HG02973 (cell line): ENCODE results near the gene SPATA16.
A peak's percentile ranks its signal among the peaks of the same experiment; 100 is the strongest.
"Not testable (repeated sequence)": the region's sequence is repeated elsewhere in the genome, so short reads cannot be mapped to it uniquely, and the experiment has no call there.

Experiments used
- ATAC-seq: cut with Tn5 transposase; IDR thresholded peaks from one replicate; pipeline ENCODE4 v1.9.1; 2021; ENCODE audit warnings: moderate library complexity; ENCODE audit not compliant: unreplicated experiment

Gene SPATA16

DNA sequence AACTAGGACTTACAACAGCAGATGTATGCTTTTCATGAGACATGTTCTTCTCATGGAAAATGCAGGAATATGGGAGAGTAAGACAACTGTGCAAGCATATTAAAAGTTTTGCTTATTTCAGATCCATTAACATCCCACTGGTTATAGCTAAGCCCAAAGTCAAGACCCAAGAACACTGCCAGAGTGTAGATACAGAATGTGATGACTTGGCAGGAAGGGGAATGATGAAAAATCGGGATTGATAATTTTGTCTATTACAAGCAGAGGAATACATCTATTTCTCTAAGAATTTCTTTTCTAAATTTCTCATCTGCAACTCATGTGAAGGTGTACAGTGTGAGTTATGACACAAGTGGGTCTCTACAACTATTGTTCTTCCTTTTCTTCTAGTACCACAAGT, 76.4 kb downstream of the SPATA16 start:
- no peak for ATAC-seq

DNA sequence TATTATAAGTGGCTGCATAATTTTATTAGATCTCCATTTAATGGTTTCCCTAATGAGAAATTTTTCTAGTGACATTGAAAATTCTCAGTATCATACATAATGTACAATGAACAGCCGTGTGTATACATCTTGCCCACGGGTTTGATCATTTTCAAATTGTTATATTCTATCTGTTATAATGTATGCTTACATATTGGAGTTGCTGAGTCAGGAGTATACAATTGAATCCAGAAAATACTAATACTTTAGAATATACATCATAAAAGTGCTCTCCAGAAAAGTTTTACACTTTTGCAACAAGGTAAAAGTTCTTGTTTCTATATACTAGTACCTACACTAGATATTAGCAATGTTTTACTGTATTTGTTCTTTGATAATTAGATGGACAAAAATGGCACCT, 82.8 kb downstream of the SPATA16 start:
- ATAC-seq = no peak

DNA sequence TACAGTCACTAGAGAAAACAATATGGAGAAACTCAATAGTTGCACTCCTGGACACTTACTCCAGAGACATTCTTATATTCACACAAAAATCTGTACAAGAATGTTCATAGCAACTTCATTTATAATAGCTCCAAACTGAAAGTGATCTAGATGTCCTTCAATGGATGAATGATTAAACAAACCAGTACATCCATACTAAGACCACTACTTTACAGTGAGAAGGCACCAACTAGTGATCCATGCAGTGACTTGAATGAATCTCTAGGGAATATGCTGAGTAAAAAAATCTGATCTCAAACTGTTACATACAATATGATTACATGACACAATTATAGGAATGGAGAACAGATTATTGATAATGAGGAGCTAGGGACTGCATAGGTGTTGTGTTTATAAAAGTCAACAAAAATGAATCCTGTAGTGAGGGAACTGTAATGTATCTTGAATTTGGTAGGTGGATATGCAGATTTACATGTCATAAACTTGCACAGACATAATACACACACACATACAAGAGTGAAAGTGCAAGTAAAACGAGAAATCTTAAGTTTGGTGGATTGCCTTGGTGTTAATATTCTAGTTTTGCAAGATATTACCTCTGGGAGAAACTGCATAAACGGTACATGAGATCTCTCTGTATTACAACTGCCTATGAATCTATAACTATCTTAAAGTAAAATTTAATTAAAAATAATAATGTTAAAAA, 85.7 kb downstream of the SPATA16 start:
- peak; percentile 60 for ATAC-seq

DNA sequence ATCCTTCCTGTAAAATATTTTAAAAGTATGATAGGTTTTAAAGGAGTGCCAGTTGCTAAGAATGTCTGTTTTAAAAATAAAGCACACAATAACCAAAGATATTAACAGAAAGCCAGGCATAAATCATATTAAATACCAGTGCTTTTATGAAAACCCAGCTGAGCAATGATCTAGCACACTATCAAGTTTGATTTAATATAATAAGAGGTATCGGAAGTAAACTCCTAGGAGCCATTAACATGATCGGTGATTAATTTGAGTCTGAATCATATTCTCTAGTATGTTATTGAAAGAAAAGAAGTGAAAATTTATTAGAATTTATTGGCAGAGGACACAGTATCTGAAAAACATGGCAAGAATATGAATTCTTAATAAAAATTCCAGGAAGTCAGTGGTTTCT, 91.7 kb downstream of the SPATA16 start:
- no peak for ATAC-seq

DNA sequence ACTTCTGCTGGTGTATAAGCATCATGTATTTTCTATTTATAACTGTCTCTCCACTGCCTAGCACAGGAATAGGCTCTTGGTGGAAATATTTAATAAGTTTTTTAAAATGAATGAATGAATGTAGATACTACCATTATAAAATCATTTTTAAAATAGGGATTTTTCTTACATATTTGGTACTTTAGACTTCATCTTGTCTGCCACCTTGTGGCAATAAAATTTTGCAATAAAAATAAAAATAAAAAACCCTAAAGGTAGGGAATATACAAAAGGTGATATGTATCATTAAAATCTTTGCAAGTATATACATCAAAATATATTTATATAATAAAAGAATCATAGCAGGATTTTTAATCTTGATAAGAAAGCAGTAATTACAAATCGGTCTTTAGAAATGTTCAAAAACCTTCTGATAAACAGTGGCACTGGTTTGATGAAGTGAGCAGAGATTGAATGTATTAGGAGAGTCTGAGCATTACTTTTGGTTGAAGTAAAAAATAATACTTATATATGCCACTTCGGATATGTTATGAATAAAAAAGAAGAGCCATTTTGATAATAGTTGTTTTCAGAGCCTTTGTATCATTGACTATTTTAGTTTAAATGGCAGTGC, 95.2 kb downstream of the SPATA16 start:
- no peak for ATAC-seq

DNA sequence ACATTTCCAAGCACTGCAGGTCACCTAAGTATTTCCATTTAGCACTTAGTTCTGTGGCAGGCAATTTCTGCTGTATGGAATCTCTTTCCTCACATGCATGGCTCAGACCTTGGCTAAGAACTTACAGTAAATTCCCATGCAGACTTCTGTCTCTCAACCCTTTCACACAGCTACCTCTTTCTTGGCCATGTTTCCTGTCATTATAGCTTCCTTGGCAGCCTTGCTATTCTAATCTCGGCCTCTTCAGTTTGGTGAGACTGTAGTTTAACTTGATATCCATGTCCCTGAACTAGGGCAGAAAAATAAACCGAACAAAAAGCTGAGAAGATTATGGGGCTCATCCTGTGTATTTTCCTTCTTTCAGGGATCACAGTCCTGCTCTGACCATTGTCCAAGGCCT, 96.0 kb downstream of the SPATA16 start:
- no peak for ATAC-seq

DNA sequence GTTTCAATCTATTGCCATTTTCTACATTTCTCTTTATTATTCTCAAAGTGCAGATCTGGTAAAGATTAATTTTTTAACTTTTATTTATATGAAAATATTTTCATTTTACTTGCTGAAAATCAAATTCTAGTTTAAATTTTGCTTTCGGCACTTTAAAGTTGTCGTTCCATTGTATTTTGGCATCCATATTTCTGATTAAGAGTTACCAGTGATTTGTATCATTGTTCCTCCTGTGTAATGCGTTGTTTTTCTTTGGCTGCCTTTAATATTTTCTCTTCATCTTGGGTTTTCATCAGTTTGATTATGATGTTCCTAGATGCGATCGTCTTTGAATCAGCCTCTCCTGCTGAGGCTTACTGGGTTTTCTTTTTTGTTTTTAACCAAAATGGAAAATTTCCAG, 97.3 kb downstream of the SPATA16 start:
- no peak for ATAC-seq

DNA sequence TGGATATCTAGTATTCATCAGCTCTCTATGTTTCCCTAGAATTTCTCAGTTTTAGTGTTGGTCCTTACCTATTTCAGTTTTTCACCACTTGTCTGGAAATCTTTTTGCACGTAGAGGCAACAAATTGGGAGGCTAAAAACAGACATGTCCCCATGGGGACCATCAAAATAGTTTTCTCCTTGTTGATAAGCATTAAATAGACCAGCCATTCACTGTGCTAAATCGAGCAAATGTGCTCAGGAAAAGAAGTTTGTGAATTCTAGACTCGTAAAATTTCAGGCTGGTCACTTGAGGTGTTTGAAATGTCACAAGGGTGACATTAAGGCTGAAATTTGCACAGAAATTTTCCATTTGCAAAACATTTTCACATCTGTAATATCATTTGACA, 102.6 kb downstream of the SPATA16 start:
- no peak for ATAC-seq

DNA sequence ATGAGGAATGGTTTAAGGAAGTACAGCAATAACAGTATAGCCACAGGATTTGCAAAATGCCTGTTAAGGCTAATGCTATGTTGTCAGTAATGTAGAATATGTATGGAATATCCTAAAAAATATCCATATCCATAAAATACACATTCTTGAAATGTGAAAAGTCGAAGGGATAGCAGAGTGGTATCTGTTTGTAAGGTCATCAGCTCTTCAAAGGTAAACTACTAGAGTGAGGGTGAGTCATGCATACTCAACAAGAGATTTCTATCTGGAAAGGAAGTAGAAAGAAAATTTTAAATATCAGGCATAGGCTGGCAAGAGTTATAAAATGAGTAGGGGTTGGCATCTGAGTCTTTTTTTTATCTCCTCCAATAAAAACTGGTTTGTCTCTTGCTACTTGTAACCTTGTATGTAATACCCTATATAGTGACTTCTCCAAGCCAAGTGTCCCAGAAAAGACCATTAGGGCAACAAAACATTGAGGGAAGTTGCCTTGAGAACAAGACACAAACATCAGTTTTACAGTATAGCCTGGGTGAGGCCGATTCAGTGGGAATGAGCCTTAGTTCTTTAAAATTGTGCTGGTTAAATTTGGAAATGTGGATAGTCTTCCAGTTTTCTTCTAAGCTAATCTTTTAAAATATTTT, 103.1 kb downstream of the SPATA16 start:
- ATAC-seq = no peak

DNA sequence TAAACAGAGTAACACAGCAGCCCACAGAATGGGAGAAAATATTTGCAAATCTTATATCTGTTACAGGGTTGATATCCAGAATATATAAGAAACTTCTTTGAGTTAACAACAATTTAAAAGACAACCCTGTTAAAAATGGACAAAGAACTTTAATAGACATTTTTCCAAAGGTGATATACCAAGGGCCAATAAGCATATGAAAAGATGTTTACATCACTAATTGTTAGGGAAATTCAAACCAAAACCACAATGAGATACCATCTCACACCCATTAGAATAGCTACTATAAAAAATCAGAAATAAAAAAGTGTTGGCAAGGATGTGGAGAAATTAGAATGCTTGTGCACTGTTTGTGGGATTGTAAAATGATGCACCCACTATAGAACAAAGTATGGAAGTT, 110.8 kb downstream of the SPATA16 start:
- ATAC-seq = no peak

DNA sequence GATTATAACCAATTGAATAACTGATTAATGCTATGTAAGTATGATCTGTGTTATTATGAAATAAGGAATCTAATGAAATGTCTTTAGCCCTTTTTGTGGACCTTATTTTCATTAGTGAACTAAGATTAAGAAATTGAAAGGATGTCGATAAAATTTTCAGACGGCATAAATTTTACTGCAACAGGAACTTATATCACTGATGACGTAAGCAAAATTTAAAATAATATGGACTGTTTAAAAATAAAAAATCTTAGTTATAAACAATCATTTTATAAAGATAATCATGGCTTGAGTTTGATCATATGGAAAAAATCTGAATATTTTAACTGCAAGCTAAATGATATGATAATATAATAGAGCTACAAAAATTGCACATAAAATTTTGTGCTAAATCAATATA, 112.7 kb downstream of the SPATA16 start:
- ATAC-seq = no peak

DNA sequence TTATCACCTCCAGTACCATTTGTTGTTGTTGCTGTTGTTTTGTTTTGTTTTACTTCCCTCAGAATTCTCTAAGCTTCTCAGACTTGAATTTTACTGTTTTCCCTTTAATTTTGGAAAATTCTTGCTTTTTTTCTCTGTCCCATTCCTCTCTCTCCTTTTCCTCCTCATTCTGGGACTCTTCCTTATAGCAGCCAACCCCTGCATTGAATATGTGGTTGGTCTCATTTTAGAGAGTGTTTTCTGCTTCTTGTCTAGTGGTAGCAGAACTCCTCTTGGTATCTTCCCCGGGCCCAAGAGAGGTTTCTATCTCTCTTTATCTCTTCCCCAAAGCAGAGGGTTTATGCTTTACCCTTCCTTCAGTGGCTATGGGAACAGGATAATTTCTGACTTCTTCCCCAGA, 113.6 kb downstream of the SPATA16 start:
- ATAC-seq = no peak

DNA sequence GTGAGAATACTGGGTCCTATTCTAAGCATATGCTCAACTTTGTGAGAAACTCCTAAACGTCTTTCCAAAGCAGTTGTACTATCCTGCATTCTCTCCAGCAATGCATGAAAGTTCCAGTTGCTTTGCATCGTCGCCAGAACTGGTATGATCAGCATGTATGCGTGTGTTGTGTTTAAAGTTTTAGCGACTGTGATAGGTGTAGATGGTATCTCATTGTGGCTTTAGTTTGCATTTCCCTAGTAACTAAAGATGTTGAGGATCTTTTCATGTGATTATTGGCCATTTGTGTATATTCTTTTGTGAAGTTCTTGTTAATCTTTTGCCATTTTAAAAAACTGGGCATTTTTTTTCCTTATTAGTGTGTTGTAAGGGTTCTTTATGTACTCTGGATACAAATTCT, 115.1 kb downstream of the SPATA16 start:
- ATAC-seq = no peak

DNA sequence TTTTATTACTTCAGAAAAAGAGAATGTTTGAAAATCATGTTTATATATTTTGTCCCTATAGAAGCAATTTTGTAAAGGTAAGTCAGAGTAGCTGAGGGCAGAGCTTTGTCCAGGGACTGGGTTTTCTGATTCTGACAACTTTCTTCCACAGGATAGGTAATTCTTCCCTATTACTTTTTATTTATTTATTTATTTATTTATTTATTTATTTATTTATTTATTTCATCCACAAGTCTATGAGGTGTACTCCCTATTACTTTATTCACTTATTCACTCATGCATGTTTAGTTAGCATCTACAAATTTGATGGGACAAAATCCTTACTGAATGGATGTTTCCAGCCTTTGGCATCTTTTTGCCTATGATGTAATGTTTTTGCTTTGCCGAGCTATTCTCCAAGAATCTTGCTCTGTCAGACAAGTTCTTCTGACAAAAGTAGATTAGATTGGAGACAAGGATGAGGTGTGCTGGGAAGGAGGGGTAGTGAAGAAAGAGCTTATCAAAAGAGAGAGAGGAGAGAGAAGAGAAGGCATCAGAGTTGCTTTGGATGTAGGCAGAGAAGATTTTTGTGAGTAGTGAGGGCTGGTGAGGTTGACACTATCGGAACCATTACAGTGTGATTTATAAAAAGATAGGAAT, 119.4 kb downstream of the SPATA16 start:
- ATAC-seq = no peak

DNA sequence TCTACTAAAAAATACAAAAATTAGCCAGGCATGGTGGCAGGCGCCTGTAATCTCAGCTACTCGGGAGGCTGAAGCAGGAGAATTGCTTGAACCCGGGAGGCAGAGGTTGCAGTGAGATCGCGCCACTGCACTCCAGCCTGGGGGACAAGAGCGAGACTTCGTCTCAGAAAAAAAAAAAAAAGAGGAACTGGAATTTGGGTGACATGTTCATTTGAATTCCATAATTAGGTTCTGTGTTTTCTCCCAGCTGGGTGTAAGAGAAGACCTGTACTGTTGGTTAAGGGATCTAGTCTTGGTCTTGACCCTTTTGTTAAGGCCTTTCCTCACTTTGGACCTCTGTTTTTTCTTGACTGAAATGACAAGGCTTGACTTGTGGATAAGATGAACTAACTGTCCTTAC, 120.9 kb downstream of the SPATA16 start:
- ATAC-seq = not testable (repeated sequence)

DNA sequence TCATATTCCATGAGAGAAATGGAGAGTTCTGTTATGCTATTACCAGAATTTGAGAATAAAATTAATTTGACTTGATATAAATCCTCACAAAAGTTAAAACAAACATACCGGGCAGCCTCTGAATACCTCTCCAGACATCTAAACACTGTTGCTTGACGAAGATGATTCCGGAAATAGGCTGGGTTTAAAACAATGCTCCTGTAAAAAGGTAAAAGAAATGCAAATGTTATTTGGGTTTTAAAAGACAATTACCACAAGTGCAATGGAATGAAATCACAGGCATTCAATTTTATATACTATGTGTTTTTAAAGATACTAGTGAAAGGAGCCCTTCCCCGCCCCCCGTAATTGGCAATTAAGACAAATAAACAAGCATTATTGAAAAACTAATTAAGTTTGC, 121.7 kb downstream of the SPATA16 start:
- ATAC-seq = no peak

DNA sequence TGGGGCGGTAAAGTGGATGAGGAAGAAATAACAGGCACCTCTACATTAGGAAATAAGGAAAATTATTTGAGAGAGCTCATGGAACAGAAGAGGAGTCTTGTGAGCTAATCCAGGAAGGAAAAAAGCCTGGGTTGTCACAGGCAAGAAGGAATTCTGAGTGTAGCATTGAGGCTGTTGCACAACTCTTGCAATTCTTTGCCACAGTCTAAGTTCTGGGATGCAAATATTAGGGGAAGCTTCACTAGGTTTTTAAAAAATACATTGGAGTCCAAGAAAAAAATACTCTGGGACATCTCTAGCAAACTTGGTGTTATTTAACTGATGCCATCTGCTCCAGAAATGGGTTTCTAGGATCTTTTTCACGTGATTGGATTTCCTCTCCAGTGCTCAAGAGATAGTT, 122.3 kb downstream of the SPATA16 start:
- no peak for ATAC-seq

DNA sequence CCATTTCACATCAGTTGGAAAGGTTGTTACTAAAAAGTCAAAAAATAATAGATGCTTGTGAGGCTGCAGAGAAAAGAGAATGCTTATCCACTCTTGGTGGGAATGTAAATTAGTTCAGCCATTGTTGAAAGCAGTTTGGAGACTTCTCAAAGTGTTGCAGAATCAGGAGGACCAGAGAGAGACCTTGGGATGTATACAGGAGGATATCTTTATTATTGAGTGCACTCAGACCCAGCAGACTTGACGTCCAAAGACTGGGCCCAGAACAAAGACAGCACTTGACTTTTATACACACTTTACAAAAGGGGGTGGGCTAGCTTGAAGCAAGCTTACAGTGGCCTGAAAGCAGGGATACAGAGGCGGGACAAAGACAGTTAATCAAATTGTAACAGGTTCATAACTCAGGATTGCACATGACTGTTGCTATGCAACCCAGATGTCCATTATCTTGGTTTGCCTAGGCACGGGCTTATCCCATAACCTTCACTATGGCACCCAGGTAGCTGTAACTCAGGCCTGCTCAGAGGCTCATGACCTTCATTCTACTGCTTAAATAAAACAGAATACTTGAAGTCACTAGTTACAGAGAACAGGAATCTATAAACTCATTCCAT, 127.7 kb downstream of the SPATA16 start:
- no peak for ATAC-seq

DNA sequence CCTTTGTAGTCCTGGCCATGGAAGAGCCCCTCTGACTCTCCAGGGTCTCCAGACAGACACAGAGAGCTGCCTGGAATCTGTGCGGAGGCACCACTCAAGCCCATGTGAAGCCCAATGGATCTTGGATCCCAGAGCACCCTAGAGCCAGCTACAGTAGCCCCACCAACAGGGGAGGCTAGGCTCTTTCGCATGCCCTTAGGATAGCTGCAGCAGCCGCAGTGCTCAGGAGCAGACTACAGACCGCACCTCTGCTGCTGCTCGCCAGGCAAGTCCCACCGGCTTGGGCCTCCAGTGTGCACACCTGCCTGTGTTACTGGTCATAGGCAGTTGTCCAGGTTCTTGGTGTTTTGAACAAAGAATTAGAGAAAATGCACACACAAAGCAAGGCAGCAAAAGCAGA, 131.6 kb downstream of the SPATA16 start:
- no peak for ATAC-seq

DNA sequence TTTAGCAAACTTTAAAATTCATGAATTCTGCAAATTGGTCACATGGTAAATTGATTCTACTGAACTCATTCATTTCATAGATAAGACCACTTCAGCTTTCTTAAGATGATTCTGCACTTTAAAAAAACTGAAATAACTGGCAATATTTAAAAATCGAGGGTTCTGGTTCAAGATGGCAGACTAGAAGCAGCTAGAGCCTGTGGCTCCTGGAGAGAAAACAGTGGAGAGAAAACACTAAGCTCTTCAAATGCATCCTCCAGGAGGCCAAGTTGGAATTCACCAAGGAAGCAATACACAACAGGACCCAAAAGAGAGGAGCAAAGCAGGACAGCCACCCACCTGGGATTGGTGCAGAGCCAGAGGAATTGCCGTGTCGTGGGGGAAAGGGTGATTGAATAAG, 132.1 kb downstream of the SPATA16 start:
- no peak for ATAC-seq

DNA sequence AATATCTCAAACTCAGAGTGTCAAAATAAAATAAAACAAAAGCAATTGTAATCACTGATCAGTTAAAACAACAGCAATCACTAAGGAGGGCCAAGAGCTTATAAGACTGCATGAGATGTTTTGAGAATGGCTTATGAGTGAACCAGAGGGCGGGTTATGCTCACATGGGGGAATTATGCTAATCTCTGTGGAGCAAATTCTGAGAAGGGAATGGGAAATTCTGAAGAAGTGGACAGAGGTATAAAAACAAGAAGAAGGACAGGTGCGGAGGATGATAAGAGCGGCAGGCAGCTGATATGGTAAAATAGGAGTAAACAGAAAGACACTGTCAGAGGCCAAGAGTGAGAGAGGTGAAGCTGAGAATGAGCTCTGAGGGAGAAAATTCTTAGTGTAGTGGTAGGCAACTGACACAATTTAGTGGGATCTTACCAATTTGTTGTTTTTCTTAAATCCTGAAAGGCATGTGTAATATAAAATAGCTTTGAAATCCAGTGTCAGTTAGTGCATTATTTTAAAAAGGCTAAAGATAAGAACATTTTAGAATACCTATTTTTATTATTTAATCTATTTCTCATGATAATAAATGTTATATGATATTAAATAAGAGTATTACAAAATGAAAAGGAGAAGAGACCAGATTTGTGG, 133.8 kb downstream of the SPATA16 start:
- ATAC-seq = no peak
